OCI-LY3 (cell line): ENCODE measurements around the gene CHRM1.

Source experiments
- EZH2phosphoT487 ChIP-seq: fragments of 200-600 bp; shearing (Covaris generic); IDR thresholded peaks from 2 replicates; pipeline ENCODE4 v1.6.1; 2018; ENCODE audit warnings: antibody characterized with exemption, mixed run types, low read depth
- TF ChIP-seq, protein P1 (sequence below): fragments of 200-600, 300-600 bp; sonication (generic); IDR thresholded peaks from 2 replicates; pipeline ENCODE4 v1.5.1; 2014; ENCODE audit warnings: antibody characterized with exemption, low read length, low read depth

DNA sequence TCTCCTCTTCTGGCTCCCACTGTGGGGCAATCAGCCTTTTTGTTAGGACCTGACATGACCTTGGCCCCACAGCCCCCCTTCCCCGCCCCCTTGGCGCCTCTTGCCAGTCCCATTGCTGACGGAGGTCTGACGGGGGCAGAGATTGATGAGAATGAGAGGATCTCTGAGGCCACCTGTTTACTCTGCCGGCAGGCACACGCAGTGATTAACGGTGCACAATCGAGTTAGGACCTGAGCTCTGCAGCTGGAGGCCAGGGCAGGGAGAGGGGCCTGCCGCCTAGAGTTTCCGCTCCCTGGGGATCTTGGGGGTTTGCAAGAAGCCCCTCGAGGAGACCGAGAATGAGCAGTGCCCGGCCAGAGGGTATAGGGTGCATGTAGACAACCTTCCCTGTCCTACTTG, 6.8 kb upstream of the CHRM1 start:
- TF ChIP-seq, protein P1, sequence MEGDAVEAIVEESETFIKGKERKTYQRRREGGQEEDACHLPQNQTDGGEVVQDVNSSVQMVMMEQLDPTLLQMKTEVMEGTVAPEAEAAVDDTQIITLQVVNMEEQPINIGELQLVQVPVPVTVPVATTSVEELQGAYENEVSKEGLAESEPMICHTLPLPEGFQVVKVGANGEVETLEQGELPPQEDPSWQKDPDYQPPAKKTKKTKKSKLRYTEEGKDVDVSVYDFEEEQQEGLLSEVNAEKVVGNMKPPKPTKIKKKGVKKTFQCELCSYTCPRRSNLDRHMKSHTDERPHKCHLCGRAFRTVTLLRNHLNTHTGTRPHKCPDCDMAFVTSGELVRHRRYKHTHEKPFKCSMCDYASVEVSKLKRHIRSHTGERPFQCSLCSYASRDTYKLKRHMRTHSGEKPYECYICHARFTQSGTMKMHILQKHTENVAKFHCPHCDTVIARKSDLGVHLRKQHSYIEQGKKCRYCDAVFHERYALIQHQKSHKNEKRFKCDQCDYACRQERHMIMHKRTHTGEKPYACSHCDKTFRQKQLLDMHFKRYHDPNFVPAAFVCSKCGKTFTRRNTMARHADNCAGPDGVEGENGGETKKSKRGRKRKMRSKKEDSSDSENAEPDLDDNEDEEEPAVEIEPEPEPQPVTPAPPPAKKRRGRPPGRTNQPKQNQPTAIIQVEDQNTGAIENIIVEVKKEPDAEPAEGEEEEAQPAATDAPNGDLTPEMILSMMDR, result no peak
- no peak for TF ChIP-seq EZH2phosphoT487
